ENCODE data around the gene FOXC1.

The FOXC1 gene

GRCh38 chr6:1640476-1640875 is 30.8 kb downstream of the FOXC1 start:
- H3K4me1 Mint-ChIP-seq, result no peaks in the 10 kb centered on the region
- no peaks in the 10 kb centered on the region for H3K27me3 Mint-ChIP-seq
- no peaks in the 10 kb centered on the region for H3K9me3 Mint-ChIP-seq
- H3K4me3 Mint-ChIP-seq, result no peak overlapping the region
- H3K27ac Mint-ChIP-seq, result no peak overlapping the region
- peaks cover 2% of the 10 kb centered on the region for H3K36me3 Mint-ChIP-seq (ENCODE audit: low read depth)
- ATAC-seq, result no peak
- DNase-seq, result no peak

GRCh38 chr6:1641343-1641885 is 31.7 kb downstream of the FOXC1 start:
- ATAC-seq (no peak), DNase-seq (no peak)
- Mint-ChIP-seq H3K9me3 (no peaks in the 10 kb centered on the region), H3K36me3 (ENCODE audit: low read depth) (peaks cover 2% of the 10 kb centered on the region), H3K4me1 (no peaks in the 10 kb centered on the region), H3K27me3 (no peaks in the 10 kb centered on the region), H3K4me3 (no peak overlapping the region), H3K27ac (no peak overlapping the region)

GRCh38 chr6:1643111-1643510 is 33.4 kb downstream of the FOXC1 start:
- Mint-ChIP-seq H3K27ac (no peak overlapping the region), H3K36me3 (ENCODE audit: low read depth) (peaks cover 2% of the 10 kb centered on the region), H3K4me3 (no peak overlapping the region), H3K4me1 (no peaks in the 10 kb centered on the region), H3K27me3 (no peaks in the 10 kb centered on the region), H3K9me3 (no peaks in the 10 kb centered on the region)
- DNase-seq (no peak), ATAC-seq (no peak)

GRCh38 chr6:1643830-1644445 is 34.2 kb downstream of the FOXC1 start:
- ATAC-seq (no peak), DNase-seq (no peak)
- Mint-ChIP-seq H3K9me3 (no peaks in the 10 kb centered on the region), H3K4me3 (no peak overlapping the region), H3K4me1 (no peaks in the 10 kb centered on the region), H3K27ac (no peak overlapping the region), H3K36me3 (ENCODE audit: low read depth) (peaks cover under 1% of the 10 kb centered on the region), H3K27me3 (no peaks in the 10 kb centered on the region)

GRCh38 chr6:1644516-1645060 is 34.9 kb downstream of the FOXC1 start:
- no peak overlapping the region for H3K27ac Mint-ChIP-seq
- H3K36me3 Mint-ChIP-seq (ENCODE audit: low read depth), result no peaks in the 10 kb centered on the region
- no peaks in the 10 kb centered on the region for H3K27me3 Mint-ChIP-seq
- no peaks in the 10 kb centered on the region for H3K4me1 Mint-ChIP-seq
- no peaks in the 10 kb centered on the region for H3K9me3 Mint-ChIP-seq
- ATAC-seq, result no peak
- no peak overlapping the region for H3K4me3 Mint-ChIP-seq
- DNase-seq, result no peak

GRCh38 chr6:1645466-1646185 is 35.9 kb downstream of the FOXC1 start:
- no peak overlapping the region for H3K27ac Mint-ChIP-seq
- no peak for DNase-seq
- no peak overlapping the region for H3K4me3 Mint-ChIP-seq
- H3K9me3 Mint-ChIP-seq, result no peaks in the 10 kb centered on the region
- H3K4me1 Mint-ChIP-seq, result no peaks in the 10 kb centered on the region
- no peaks in the 10 kb centered on the region for H3K27me3 Mint-ChIP-seq
- H3K36me3 Mint-ChIP-seq (ENCODE audit: low read depth), result no peaks in the 10 kb centered on the region
- ATAC-seq, result no peak

- H3K27me3 Mint-ChIP-seq, result no peaks in the 10 kb centered on the region
- H3K4me3 Mint-ChIP-seq, result no peak overlapping the region
- no peak overlapping the region for H3K27ac Mint-ChIP-seq
- H3K36me3 Mint-ChIP-seq (ENCODE audit: low read depth), result no peaks in the 10 kb centered on the region
- ATAC-seq (no peak), DNase-seq (no peak)
- H3K9me3 Mint-ChIP-seq, result no peaks in the 10 kb centered on the region
- H3K4me1 Mint-ChIP-seq, result no peaks in the 10 kb centered on the region
Measured at GRCh38 chr6:1651362-1651761, 41.6 kb downstream of the FOXC1 start.

- Mint-ChIP-seq H3K4me3 (no peak overlapping the region), H3K36me3 (ENCODE audit: low read depth) (no peaks in the 10 kb centered on the region), H3K27ac (no peak overlapping the region), H3K27me3 (no peaks in the 10 kb centered on the region), H3K4me1 (no peaks in the 10 kb centered on the region), H3K9me3 (no peaks in the 10 kb centered on the region)
- DNase-seq, result no peak
- ATAC-seq, result no peak
Measured at GRCh38 chr6:1652842-1653241, 43.1 kb downstream of the FOXC1 start.

GRCh38 chr6:1654054-1654453 is 44.3 kb downstream of the FOXC1 start:
- H3K27ac Mint-ChIP-seq, result no peak overlapping the region
- H3K36me3 Mint-ChIP-seq (ENCODE audit: low read depth), result no peaks in the 10 kb centered on the region
- no peak overlapping the region for H3K4me3 Mint-ChIP-seq
- no peaks in the 10 kb centered on the region for H3K4me1 Mint-ChIP-seq
- no peak for ATAC-seq
- no peak for DNase-seq
- no peaks in the 10 kb centered on the region for H3K27me3 Mint-ChIP-seq
- no peaks in the 10 kb centered on the region for H3K9me3 Mint-ChIP-seq

GRCh38 chr6:1657116-1657770 is 47.5 kb downstream of the FOXC1 start:
- H3K27ac Mint-ChIP-seq, result no peak overlapping the region
- H3K4me3 Mint-ChIP-seq, result no peak overlapping the region
- H3K4me1 Mint-ChIP-seq, result no peaks in the 10 kb centered on the region
- H3K36me3 Mint-ChIP-seq (ENCODE audit: low read depth), result no peaks in the 10 kb centered on the region
- H3K27me3 Mint-ChIP-seq, result no peaks in the 10 kb centered on the region
- ATAC-seq (no peak), DNase-seq (no peak)
- no peaks in the 10 kb centered on the region for H3K9me3 Mint-ChIP-seq

GRCh38 chr6:1657771-1658165 is 48.1 kb downstream of the FOXC1 start:
- no peaks in the 10 kb centered on the region for H3K36me3 Mint-ChIP-seq (ENCODE audit: low read depth)
- no peaks in the 10 kb centered on the region for H3K4me1 Mint-ChIP-seq
- H3K4me3 Mint-ChIP-seq, result no peak overlapping the region
- no peak for ATAC-seq
- no peaks in the 10 kb centered on the region for H3K27me3 Mint-ChIP-seq
- no peak overlapping the region for H3K27ac Mint-ChIP-seq
- H3K9me3 Mint-ChIP-seq, result no peaks in the 10 kb centered on the region
- DNase-seq, result no peak

- H3K4me3 Mint-ChIP-seq, result no peak overlapping the region
- no peak overlapping the region for H3K27ac Mint-ChIP-seq
- no peaks in the 10 kb centered on the region for H3K27me3 Mint-ChIP-seq
- DNase-seq (no peak), ATAC-seq (no peak)
- no peaks in the 10 kb centered on the region for H3K4me1 Mint-ChIP-seq
- H3K36me3 Mint-ChIP-seq (ENCODE audit: low read depth), result no peaks in the 10 kb centered on the region
- no peaks in the 10 kb centered on the region for H3K9me3 Mint-ChIP-seq
Measured at GRCh38 chr6:1658212-1659005, 48.7 kb downstream of the FOXC1 start.

GRCh38 chr6:1659816-1660215 is 50.1 kb downstream of the FOXC1 start:
- Mint-ChIP-seq H3K27me3 (no peaks in the 10 kb centered on the region), H3K36me3 (ENCODE audit: low read depth) (no peaks in the 10 kb centered on the region), H3K9me3 (no peaks in the 10 kb centered on the region), H3K27ac (no peak overlapping the region), H3K4me3 (no peak overlapping the region), H3K4me1 (no peaks in the 10 kb centered on the region)
- DNase-seq (no peak), ATAC-seq (no peak)

- ATAC-seq (no peak), DNase-seq (no peak)
- Mint-ChIP-seq H3K27ac (no peak overlapping the region), H3K9me3 (no peaks in the 10 kb centered on the region), H3K4me1 (no peaks in the 10 kb centered on the region), H3K27me3 (no peaks in the 10 kb centered on the region), H3K36me3 (ENCODE audit: low read depth) (no peaks in the 10 kb centered on the region), H3K4me3 (no peak overlapping the region)
Measured at GRCh38 chr6:1662534-1662933, 52.8 kb downstream of the FOXC1 start.
